Calu3 (cell line): Measurements from ENCODE around the gene ANP32B. TPM values are rescaled to one million over a fixed set of nuclear protein-coding genes. Genes with fewer than 3 reads are reported as not detected.

Experiments
- Bru-seq: library from RNA; stranded (reverse); fragments of 400-500 nt; gene quantifications from one replicate; lab custom pipeline; 2021; lab: Mats Ljungman, UMichigan
- BruChase-seq, 2 experiments: library from RNA; stranded (reverse); fragments of 400-500 nt; gene quantifications; one replicate each; lab custom pipeline; 2021; lab: Mats Ljungman, UMichigan
- BruUV-seq: library from RNA; stranded (reverse); fragments of 400-500 nt; replicated peaks from 2 replicates; lab custom pipeline; 2021; lab: Mats Ljungman, UMichigan
- CTCF ChIA-PET: fragments of 300-600 bp; sonication (Branson Sonifier 250); formaldehyde crosslinking; loops from one replicate; lab custom pipeline; 2022; ENCODE audit warnings: antibody characterized with exemption; lab: Charles Lee
- DNase-seq: peaks from one replicate; pipeline ENCODE4 v3.0.0; 2022
- H3K27ac Mint-ChIP-seq: one replicate; pipeline ENCODE4 v1.8.0; 2022; ENCODE audit warnings: mixed read lengths; ENCODE audit not compliant: unreplicated experiment
- H3K27me3 Mint-ChIP-seq: one replicate; pipeline ENCODE4 v1.8.0; 2022; ENCODE audit warnings: mixed read lengths; ENCODE audit not compliant: unreplicated experiment
- H3K36me3 Mint-ChIP-seq: one replicate; pipeline ENCODE4 v1.8.0; 2022; ENCODE audit warnings: mild to moderate bottlenecking, moderate library complexity, mixed read lengths; ENCODE audit not compliant: insufficient read depth, unreplicated experiment
- H3K4me1 Mint-ChIP-seq: one replicate; pipeline ENCODE4 v1.8.0; 2022; ENCODE audit warnings: mild to moderate bottlenecking, low read depth, mixed read lengths; ENCODE audit not compliant: unreplicated experiment
- H3K4me3 Mint-ChIP-seq: one replicate; pipeline ENCODE4 v1.8.0; 2022; ENCODE audit warnings: mild to moderate bottlenecking, low read depth, moderate library complexity, mixed read lengths; ENCODE audit not compliant: unreplicated experiment
- H3K9me3 Mint-ChIP-seq: one replicate; pipeline ENCODE4 v1.8.0; 2022; ENCODE audit warnings: low read depth, mixed read lengths; ENCODE audit not compliant: unreplicated experiment
- intact Hi-C: fragments of 100-400 bp; cut with micrococcal nuclease; formaldehyde crosslinking; loops from one replicate; pipeline ENCODE4 v1.10.0; 2022; ENCODE audit not compliant: unreplicated experiment
- long read RNA-seq: library from polyadenylated mRNA; stranded (forward); transcript quantifications from one replicate; pipeline ENCODE4 v2.0.0, GENCODE V29; 2022
- total RNA-seq: library from RNA; stranded (reverse); gene quantifications from 2 replicates; pipeline ENCODE4 v1.2.3, GENCODE V29; 2022
- TF ChIP-seq, protein P1 (sequence below): fragments of 200-600 bp; IDR thresholded peaks from one replicate; pipeline ENCODE4 v1.8.0; 2022; ENCODE audit warnings: antibody characterized with exemption; ENCODE audit not compliant: unreplicated experiment

Gene ANP32B
- 118 and 135 TPM in 2 replicates for total RNA-seq
- percentile 96 among the genes with signal in this experiment for Bru-seq, nascent RNA
- percentile 93 among the genes with signal in this experiment for BruChase-seq, experiment 1, labeled RNA remaining after a 6-hour chase
- BruChase-seq, experiment 2, labeled RNA remaining after a 2-hour chase: percentile 88 among the genes with signal in this experiment
- long read RNA-seq, transcript ANP32B-201 (7 exons, 1,463 nt): major isoform, 101 of 117 reads
- long read RNA-seq, partial matches to known transcripts: 4 of 117 reads
- long read RNA-seq, other reads (novel, unspliced or antisense): 12 of 117 reads

DNA sequence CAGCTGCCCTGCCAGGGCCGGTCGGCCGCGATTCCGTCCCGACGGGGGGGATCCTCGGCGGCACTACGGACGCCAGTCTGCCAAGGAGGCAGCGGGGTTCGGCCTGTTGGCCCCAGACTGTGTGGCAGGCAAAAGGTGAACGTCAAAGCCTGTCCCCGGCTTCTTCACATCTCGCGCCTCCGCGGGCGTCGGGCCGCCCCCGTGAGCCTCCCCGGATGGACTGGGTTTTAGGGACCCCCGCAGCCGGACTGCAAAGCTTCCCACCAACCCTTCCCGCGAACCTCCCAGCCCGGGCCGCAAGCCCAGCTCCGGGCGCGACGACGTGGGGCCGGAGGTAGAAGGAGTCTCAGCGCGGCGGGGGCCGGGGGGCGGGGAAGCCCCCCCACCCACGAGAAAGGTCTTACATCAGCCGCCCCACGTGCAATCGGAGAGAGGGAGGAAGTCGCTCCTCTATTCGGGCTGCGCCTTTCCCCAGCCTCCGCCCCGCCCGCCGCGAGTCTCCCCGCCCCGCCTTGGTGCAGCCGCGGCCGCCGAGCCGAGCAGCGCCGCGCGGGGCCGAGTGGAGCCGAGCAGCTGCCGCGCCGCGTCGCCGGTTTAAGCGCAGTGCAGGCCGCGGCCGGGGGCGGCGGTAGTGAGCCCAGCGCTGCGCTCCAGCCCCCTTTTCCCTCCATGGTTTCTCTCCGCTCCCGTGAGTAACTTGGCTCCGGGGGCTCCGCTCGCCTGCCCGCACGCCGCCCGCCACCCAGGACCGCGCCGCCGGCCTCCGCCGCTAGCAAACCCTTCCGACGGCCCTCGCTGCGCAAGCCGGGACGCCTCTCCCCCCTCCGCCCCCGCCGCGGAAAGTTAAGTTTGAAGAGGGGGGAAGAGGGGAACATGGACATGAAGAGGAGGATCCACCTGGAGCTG lies at the start of gene ANP32B:
TSS of gene ANP32B (plus strand) at position 659 of the 906 bp plus-strand sequence. CDS start at position 874, 215 bp downstream.
- intact Hi-C loops: no loop called here
- TSS peak; percentile 80 for BruUV-seq
- no peak within 1 kb of the TSS for H3K27ac Mint-ChIP-seq
- DNase-seq: peak; percentile 88
- CTCF ChIA-PET: interaction anchor here (0.6 to 1.1 kb wide), 2 partner anchors 52 to 60 kb away, joined by 3 read pairs; partner anchors contain the start of gene TRMO
- no peaks in the 10 kb centered on the region for H3K27me3 Mint-ChIP-seq
- H3K9me3 Mint-ChIP-seq: no peaks in the 10 kb centered on the region
- peak within 1 kb of the TSS; percentile 72 for H3K4me3 Mint-ChIP-seq
- TF ChIP-seq, protein P1, sequence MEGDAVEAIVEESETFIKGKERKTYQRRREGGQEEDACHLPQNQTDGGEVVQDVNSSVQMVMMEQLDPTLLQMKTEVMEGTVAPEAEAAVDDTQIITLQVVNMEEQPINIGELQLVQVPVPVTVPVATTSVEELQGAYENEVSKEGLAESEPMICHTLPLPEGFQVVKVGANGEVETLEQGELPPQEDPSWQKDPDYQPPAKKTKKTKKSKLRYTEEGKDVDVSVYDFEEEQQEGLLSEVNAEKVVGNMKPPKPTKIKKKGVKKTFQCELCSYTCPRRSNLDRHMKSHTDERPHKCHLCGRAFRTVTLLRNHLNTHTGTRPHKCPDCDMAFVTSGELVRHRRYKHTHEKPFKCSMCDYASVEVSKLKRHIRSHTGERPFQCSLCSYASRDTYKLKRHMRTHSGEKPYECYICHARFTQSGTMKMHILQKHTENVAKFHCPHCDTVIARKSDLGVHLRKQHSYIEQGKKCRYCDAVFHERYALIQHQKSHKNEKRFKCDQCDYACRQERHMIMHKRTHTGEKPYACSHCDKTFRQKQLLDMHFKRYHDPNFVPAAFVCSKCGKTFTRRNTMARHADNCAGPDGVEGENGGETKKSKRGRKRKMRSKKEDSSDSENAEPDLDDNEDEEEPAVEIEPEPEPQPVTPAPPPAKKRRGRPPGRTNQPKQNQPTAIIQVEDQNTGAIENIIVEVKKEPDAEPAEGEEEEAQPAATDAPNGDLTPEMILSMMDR: peak; percentile 86
- H3K36me3 Mint-ChIP-seq: peaks cover 35% of the 10 kb centered on the region
- H3K4me1 Mint-ChIP-seq: peaks cover 10% of the 10 kb centered on the region

DNA sequence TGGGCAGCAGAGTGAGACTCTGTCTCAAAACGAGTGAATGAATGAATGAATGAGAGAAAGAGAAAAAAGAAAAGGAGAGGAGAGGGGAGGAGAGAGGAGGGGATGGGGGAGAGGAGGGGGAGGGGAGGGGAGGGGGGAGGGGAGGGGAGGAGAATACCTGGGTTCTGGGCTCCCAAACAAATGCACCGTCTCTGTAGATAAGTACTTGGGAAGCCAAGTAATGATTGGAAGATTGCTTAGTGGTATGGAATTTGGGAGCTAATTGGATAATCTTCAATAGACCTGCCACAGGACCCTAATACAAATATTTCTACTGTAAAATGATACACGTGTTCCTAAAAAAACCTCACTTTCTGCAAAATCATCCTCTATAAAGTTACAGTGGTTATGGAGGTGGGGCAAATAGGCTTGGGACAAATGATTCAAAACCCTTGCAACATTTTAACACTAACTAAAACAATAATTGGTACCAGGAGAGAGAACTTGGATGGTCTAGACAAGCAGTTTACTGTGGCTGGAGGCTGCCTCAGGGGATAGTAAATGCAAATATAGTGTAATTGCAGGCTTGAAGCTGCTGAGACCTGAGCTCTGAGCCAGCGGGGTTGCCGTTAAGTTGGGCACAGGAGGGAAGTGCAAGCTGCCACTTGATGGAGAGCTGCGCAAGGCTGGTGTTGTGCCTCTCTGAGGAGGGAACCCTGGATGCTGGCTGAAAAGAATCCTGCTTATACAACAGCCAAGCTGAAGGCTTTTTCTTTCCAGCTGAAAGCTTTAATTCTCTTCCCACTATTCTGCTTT lies 48.6 kb upstream of the ANP32B start:
- DNase-seq: no peak
- Mint-ChIP-seq H3K27me3 (peaks cover 57% of the 10 kb centered on the region), H3K27ac (no peak overlapping the region), H3K36me3 (no peaks in the 10 kb centered on the region), H3K4me3 (no peak overlapping the region), H3K4me1 (no peaks in the 10 kb centered on the region), H3K9me3 (no peaks in the 10 kb centered on the region)
- intact Hi-C loops: no loop called here
- BruUV-seq: no TSS peak
- TF ChIP-seq, protein P1: no peak
- CTCF ChIA-PET: no interaction called here

DNA sequence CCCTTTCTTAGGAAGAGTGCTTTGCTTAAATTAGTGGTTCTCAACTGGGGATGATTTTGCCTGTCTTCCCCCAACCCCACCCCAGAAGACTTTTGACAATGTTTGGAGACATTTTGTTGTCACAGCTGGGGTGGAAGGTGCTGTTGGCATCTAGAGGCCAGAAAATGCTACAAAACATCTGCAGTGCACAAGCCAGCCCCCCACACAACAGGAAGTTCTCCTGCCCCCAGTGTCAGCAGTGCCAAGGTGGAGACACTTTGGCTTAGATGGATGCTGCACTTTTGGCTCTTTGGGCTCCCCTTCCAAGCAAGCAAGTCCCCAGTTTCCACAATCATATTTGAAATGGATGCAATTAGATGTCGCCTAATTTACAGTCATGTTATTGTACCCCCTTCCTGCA lies 47.9 kb upstream of the ANP32B start:
- Mint-ChIP-seq H3K4me1 (no peaks in the 10 kb centered on the region), H3K4me3 (no peak overlapping the region), H3K27ac (no peak overlapping the region), H3K9me3 (no peaks in the 10 kb centered on the region), H3K36me3 (no peaks in the 10 kb centered on the region), H3K27me3 (peaks cover 51% of the 10 kb centered on the region)
- TF ChIP-seq, protein P1: no peak
- no TSS peak for BruUV-seq
- no peak for DNase-seq
- CTCF ChIA-PET: no interaction called here
- intact Hi-C loops: no loop called here

DNA sequence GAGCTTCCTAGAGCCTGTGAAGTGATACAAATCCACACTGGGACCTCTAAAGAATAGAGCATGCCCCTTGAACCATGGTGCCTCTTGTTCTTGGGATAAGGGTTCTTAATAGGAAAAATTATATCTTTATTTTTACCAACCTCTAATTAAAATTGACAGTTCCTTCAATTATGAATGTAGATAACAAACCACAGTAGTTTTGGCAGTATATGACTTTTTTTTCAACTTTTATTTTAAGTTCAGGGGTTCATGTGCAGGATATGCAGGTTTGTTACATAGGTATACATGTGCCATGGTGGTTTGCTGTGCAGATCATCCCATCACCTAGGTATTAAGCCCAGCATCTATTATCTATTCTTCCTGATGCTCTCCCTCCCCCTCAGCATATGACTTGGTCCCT lies 46.1 kb upstream of the ANP32B start:
- H3K27me3 Mint-ChIP-seq: peaks cover 55% of the 10 kb centered on the region
- intact Hi-C loops: no loop called here
- H3K36me3 Mint-ChIP-seq: no peaks in the 10 kb centered on the region
- no TSS peak for BruUV-seq
- TF ChIP-seq, protein P1: no peak
- DNase-seq: no peak
- CTCF ChIA-PET: interaction anchor here (0.6 kb wide), 1 partner anchor 722 kb away, joined by 3 read pairs; no protein-coding TSS in a partner anchor
- H3K4me1 Mint-ChIP-seq: no peaks in the 10 kb centered on the region
- no peak overlapping the region for H3K4me3 Mint-ChIP-seq
- H3K9me3 Mint-ChIP-seq: no peaks in the 10 kb centered on the region
- H3K27ac Mint-ChIP-seq: no peak overlapping the region
